Keratinocyte (primary cell): ENCODE results near the gene AGPAT3. TPM values are rescaled to one million over a fixed set of nuclear protein-coding genes. Genes with fewer than 3 reads are reported as not detected.

Source experiments
- DNase-seq: peaks from one replicate; pipeline ENCODE4 v3.0.0-alpha.2; 2011; ENCODE audit warnings: low read depth, missing footprints, low spot score
- FAIRE-seq: peaks from 2 replicates; lab custom pipeline; 2011; peaks lifted over from hg19 to GRCh38; lab: Jason Lieb, UNC
- H2AFZ ChIP-seq: 2 replicates; pipeline ENCODE4 v1.6.0; 2012; ENCODE audit warnings: low read length, control low read depth, inconsistent platforms; ENCODE audit not compliant: control insufficient read depth
- H3K27ac ChIP-seq: 2 replicates; pipeline ENCODE4 v1.5.1; 2011; ENCODE audit warnings: low read length; ENCODE audit not compliant: control insufficient read depth, insufficient read depth
- H3K27me3 ChIP-seq: 3 replicates; pipeline ENCODE4 v1.6.0; 2011; ENCODE audit warnings: low read length; ENCODE audit not compliant: control insufficient read depth, insufficient read depth; ENCODE audit errors: extremely low read depth
- H3K36me3 ChIP-seq, 2 experiments: 2 replicates in 1 of 2; 3 replicates in 1 of 2; pipeline ENCODE4 v1.5.1; 2011; ENCODE audit warnings: low read length in 2 of 2, mild to moderate bottlenecking in 1 of 2; ENCODE audit not compliant: control insufficient read depth in 2 of 2, insufficient read depth in 2 of 2; ENCODE audit errors: extremely low read depth in 1 of 2
- H3K4me1 ChIP-seq: 3 replicates; pipeline ENCODE4 v1.5.1; 2011; ENCODE audit warnings: low read length; ENCODE audit not compliant: control insufficient read depth, insufficient read depth; ENCODE audit errors: extremely low read depth
- H3K4me2 ChIP-seq: 3 replicates; pipeline ENCODE4 v1.6.0; 2011; ENCODE audit warnings: low read depth, low read length; ENCODE audit not compliant: control insufficient read depth, insufficient read depth; ENCODE audit errors: extremely low read depth
- H3K4me3 ChIP-seq, 3 experiments: fragments of 200-600 bp in 1 of 3; sonication (generic) in 1 of 3; 2 replicates in 2 of 3; 3 replicates in 1 of 3; pipeline ENCODE4 v1.5.1; 2011 to 2016; ENCODE audit warnings: low read length in 3 of 3, mild to moderate bottlenecking in 3 of 3, control low read depth in 2 of 3, inconsistent platforms in 1 of 3, low read depth in 1 of 3, mixed read lengths in 1 of 3, mixed run types in 1 of 3, moderate library complexity in 1 of 3; ENCODE audit not compliant: control insufficient read depth in 2 of 3, insufficient read depth in 2 of 3; ENCODE audit errors: extremely low read depth in 1 of 3
- H3K79me2 ChIP-seq: 2 replicates; pipeline ENCODE4 v1.6.0; 2012; ENCODE audit warnings: low read length; ENCODE audit not compliant: control insufficient read depth, insufficient read depth
- H3K9ac ChIP-seq: 3 replicates; pipeline ENCODE4 v1.6.0; 2011; ENCODE audit warnings: low read length; ENCODE audit not compliant: control insufficient read depth, insufficient read depth; ENCODE audit errors: extremely low read depth
- H3K9me1 ChIP-seq: 3 replicates; pipeline ENCODE4 v1.6.0; 2011; ENCODE audit warnings: low read length; ENCODE audit not compliant: control insufficient read depth, insufficient read depth; ENCODE audit errors: extremely low read depth
- H3K9me3 ChIP-seq: 2 replicates; pipeline ENCODE4 v1.5.1; 2012; ENCODE audit warnings: low read depth, low read length; ENCODE audit not compliant: control insufficient read depth
- H4K20me1 ChIP-seq: 3 replicates; pipeline ENCODE4 v1.6.0; 2011; ENCODE audit warnings: low read length; ENCODE audit not compliant: control insufficient read depth, insufficient read depth; ENCODE audit errors: extremely low read depth
- CTCF ChIP-seq, 3 experiments: IDR thresholded peaks in 1 of 3; conservative IDR thresholded peaks in 1 of 3; optimal IDR thresholded peaks in 1 of 3; 2 replicates in 2 of 3; 3 replicates in 1 of 3; pipeline versions ENCODE3 to v1.5.1; 2011; ENCODE audit warnings: low read length in 3 of 3, mild to moderate bottlenecking in 3 of 3, moderate library complexity in 2 of 3, control low read depth in 1 of 3, inconsistent platforms in 1 of 3; ENCODE audit not compliant: insufficient read depth in 2 of 3; ENCODE audit errors: extremely low read depth in 1 of 3
- EZH2 ChIP-seq: IDR thresholded peaks from one replicate; pipeline ENCODE4 v1.6.1; 2012; ENCODE audit warnings: inconsistent platforms, mild to moderate bottlenecking, low read length, moderate library complexity
- dilution Hi-C: fragments of 300-500 bp; cut with MboI; formaldehyde crosslinking; loops from one replicate; pipeline ENCODE4 v1.7.0; 2020; ENCODE audit warnings: low sequenced_read_pairs; ENCODE audit not compliant: extremely low pct_ligation_motif_present
- polyA plus RNA-seq, 5 experiments: library from polyadenylated mRNA; depleted of rRNA in 3 of 5; stranded (reverse) in 3 of 5; stranded (forward) in 1 of 5; unstranded in 1 of 5; fragments of >200 nt; gene quantifications; 1 replicate in 1 of 5; 2 replicates in 3 of 5; 3 replicates in 1 of 5; pipeline versions ENCODE4 v1.2.1 to v1.2.3, GENCODE V29; 2011 to 2012; ENCODE audit warnings: missing spikeins in 2 of 5, low read depth in 1 of 5, low replicate concordance in 1 of 5

Gene AGPAT3
- polyA plus RNA-seq, 1 donor (not counting 4 experiments of a cell fraction or from before 2014, with no cell fraction given) = 21.7 TPM

DNA sequence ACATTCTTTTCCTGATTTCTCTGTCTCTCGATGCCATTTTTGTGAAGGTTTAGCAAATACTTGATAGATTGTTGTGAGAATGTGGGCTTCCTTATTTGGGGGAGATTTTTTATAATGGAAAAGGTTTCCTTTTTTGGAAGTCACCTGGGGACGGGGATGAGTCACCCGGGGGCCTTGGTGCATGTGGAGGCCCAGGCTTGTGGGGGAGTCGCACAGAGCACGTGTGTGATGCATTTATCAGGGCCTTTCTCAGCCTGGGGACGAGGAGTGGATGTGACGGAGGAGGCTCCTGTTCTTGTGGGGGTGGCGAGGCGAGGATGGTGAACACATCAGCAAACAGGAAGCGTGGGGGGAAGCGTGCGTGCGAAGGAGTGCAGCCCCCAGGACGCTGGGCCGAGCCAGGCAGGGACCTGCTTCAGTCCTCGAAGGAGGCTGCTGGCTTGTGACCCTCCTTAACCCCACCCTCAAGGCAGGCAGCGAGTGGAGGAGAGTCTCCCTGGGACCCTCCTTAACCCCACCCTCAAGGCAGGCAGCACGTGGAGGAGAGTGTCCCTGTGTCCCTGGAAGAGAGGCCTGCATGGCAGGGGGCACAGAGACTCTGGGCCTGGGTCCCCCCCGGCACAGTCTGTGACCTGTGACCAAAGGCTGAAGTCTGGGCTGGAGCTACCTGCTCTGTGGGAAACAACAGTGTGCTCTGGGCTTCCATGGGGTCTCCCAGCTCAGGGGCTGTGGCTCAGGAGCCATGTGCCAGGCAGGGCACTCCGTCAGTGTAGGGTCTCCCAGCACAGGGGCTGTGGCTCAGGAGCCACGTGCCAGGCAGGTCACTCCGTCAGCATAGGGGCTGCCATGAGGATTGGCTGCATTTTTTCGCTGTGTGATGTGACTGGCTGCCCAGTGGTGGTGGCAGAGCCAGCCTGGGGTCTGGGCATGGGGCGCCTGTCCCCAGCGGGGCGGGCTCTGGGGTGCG lies 57.2 kb downstream of the AGPAT3 start:
- Histone ChIP-seq H3K9me1 (peaks cover 3% of the 10 kb centered on the region), H3K79me2 (peaks cover 15% of the 10 kb centered on the region), H3K9ac (no peak overlapping the region), H3K4me2 (no peak overlapping the region), H4K20me1 (peaks cover 5% of the 10 kb centered on the region), H3K27ac (no peak overlapping the region), H3K27me3 (no peaks in the 10 kb centered on the region), H3K9me3 (no peaks in the 10 kb centered on the region), H3K36me3 (peaks cover 5% of the 10 kb centered on the region in 2 experiments), H2AFZ (no peak overlapping the region), H3K4me1 (peaks cover 8% of the 10 kb centered on the region), H3K4me3 (no peak overlapping the region)
- no peak for TF ChIP-seq EZH2
- TF ChIP-seq CTCF (optimal IDR thresholded peaks at IDR 0.05 in 1 of 3, IDR thresholded peaks at IDR 0.05 in 1 of 3, conservative IDR thresholded peaks at IDR 0.05 in 1 of 3; ENCODE audit: extremely low read depth in 1 of 3, insufficient read depth in 2 of 3, low read length in 3 of 3) = no peak
- no peak for DNase-seq
- dilution Hi-C loops = no loop called here
- FAIRE-seq = no peak

DNA sequence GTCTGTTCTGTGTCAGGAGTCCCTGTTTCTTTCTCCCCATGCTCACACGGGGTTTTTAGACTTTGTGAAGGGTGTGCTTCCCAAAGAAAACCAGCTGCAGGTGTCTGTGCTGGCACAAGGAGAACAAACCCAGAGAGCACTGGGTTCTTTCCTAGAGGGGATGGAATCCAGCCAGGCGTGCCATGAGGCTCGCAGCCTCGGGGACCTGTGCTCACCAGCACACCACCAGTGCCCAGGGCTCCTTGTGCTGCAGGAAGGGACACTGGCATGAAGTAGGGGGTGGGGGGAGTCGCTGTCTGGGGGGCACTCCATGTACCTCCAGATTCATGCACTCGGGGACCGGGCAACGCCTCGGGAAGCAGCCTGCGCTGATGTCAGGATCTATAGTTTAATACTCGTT lies 57.9 kb downstream of the AGPAT3 start:
- Histone ChIP-seq H3K79me2 (peaks cover 11% of the 10 kb centered on the region), H2AFZ (no peak overlapping the region), H3K4me1 (peaks cover 8% of the 10 kb centered on the region), H3K36me3 (peaks cover 5% of the 10 kb centered on the region in 2 experiments), H3K27me3 (no peaks in the 10 kb centered on the region), H3K4me3 (no peak overlapping the region), H3K9ac (no peak overlapping the region), H3K9me1 (peaks cover 3% of the 10 kb centered on the region), H3K4me2 (peak overlapping the region; percentile 27), H3K27ac (no peak overlapping the region), H3K9me3 (no peaks in the 10 kb centered on the region), H4K20me1 (peaks cover 5% of the 10 kb centered on the region)
- DNase-seq (no peak), FAIRE-seq (no peak)
- TF ChIP-seq CTCF (optimal IDR thresholded peaks at IDR 0.05 in 1 of 3, IDR thresholded peaks at IDR 0.05 in 1 of 3, conservative IDR thresholded peaks at IDR 0.05 in 1 of 3; ENCODE audit: extremely low read depth in 1 of 3, insufficient read depth in 2 of 3, low read length in 3 of 3) (no peak), EZH2 (no peak)
- dilution Hi-C loops = no loop called here
